ENCODE results near the gene SLC9B1.

The SLC9B1 gene

GRCh38 chr4:103019308-103020124 is at the start of gene SLC9B1:
Gene SLC9B1 (minus strand): TSS chr4:103019705. CDS start chr4:102991711, 27,994 bp downstream.
- DNase-seq (ENCODE audit: low spot score) = peak; percentile 79

GRCh38 chr4:103067841-103068547 is 48.5 kb upstream of the SLC9B1 start:
- no peak for DNase-seq (ENCODE audit: low spot score)

GRCh38 chr4:103060453-103061148 is 41.1 kb upstream of the SLC9B1 start:
- no peak for DNase-seq (ENCODE audit: low spot score)

- DNase-seq (ENCODE audit: low spot score) = no peak
Measured at GRCh38 chr4:103054030-103054429, 34.5 kb upstream of the SLC9B1 start.

GRCh38 chr4:103052779-103053178 is 33.3 kb upstream of the SLC9B1 start:
- DNase-seq (ENCODE audit: low spot score) = no peak

- DNase-seq (ENCODE audit: low spot score) = no peak
Measured at GRCh38 chr4:103052145-103052544, 32.6 kb upstream of the SLC9B1 start.

- DNase-seq (ENCODE audit: low spot score) = no peak
Measured at GRCh38 chr4:103050736-103051436, 31.4 kb upstream of the SLC9B1 start.

GRCh38 chr4:103046416-103047290 is 27.1 kb upstream of the SLC9B1 start:
- DNase-seq (ENCODE audit: low spot score) = peak; percentile 31

- DNase-seq (ENCODE audit: low spot score) = no peak
Measured at GRCh38 chr4:103044183-103044582, 24.7 kb upstream of the SLC9B1 start.

- no peak for DNase-seq (ENCODE audit: low spot score)
Measured at GRCh38 chr4:103036169-103036568, 16.7 kb upstream of the SLC9B1 start.

GRCh38 chr4:103032574-103032973 is 13.1 kb upstream of the SLC9B1 start:
- no peak for DNase-seq (ENCODE audit: low spot score)

GRCh38 chr4:103030791-103031190 is 11.3 kb upstream of the SLC9B1 start:
- no peak for DNase-seq (ENCODE audit: low spot score)

- no peak for DNase-seq (ENCODE audit: low spot score)
Measured at GRCh38 chr4:103029300-103029699, 9.8 kb upstream of the SLC9B1 start.

- no peak for DNase-seq (ENCODE audit: low spot score)
Measured at GRCh38 chr4:103026868-103027267, 7.4 kb upstream of the SLC9B1 start.

- no peak for DNase-seq (ENCODE audit: low spot score)
Measured at GRCh38 chr4:103024996-103025395, 5.5 kb upstream of the SLC9B1 start.

- DNase-seq (ENCODE audit: low spot score) = no peak
Measured at GRCh38 chr4:103021120-103021519, 1.6 kb upstream of the SLC9B1 start.

GRCh38 chr4:103018391-103019307 is 856 bp downstream of the SLC9B1 start:
- peak; percentile 25 for DNase-seq (ENCODE audit: low spot score)

GRCh38 chr4:103012551-103012950 is 7.0 kb downstream of the SLC9B1 start:
- no peak for DNase-seq (ENCODE audit: low spot score)

- no peak for DNase-seq (ENCODE audit: low spot score)
Measured at GRCh38 chr4:103012060-103012459, 7.4 kb downstream of the SLC9B1 start.

Data from hepatic stellate cell (primary cell).